PC-3 (cell line): ENCODE results near the gene HCCS.

ENCODE experiments used
- CTCF ChIP-seq: fragments of 300-600 bp; sonication (generic); conservative IDR thresholded peaks from 2 replicates; pipeline ENCODE4 v1.5.1; 2017; ENCODE audit warnings: antibody characterized with exemption, low read depth, mild to moderate bottlenecking, low read length
- EZH2 ChIP-seq: fragments of 300-600 bp; sonication (generic); IDR thresholded peaks from one replicate; pipeline ENCODE4 v1.6.1; 2017; ENCODE audit warnings: antibody characterized with exemption, mild to moderate bottlenecking, low read length; ENCODE audit not compliant: unreplicated experiment

GRCh38 chrX:11081511-11081910 is 29.6 kb upstream of the HCCS start:
- TF ChIP-seq CTCF (no peak), EZH2 (no peak)
